Liver (tissue), 9 donors: ENCODE data around the gene HTR3D. TPM values are rescaled to one million over a fixed set of nuclear protein-coding genes. Genes with fewer than 3 reads are reported as not detected.

Source experiments
- DNase-seq: peaks from one replicate; pipeline ENCODE4 v3.0.0-alpha.2; 2017; ENCODE audit warnings: low spot score
- H3K27ac ChIP-seq, 2 donors: one replicate each; pipeline ENCODE4 v1.7.0; 2013; ENCODE audit warnings: inconsistent platforms in 2 of 2, low read length in 2 of 2, control low read depth in 1 of 2, low read depth in 1 of 2, mild to moderate bottlenecking in 1 of 2
- H3K27me3 ChIP-seq, 4 donors: one replicate each; pipeline versions ENCODE4 v1.6.1 to v1.7.0; 2013; ENCODE audit warnings: low read length in 3 of 4, inconsistent platforms in 1 of 4, mild to moderate bottlenecking in 1 of 4, moderate library complexity in 1 of 4; ENCODE audit not compliant: control insufficient read depth in 4 of 4, insufficient read depth in 4 of 4
- H3K36me3 ChIP-seq, 4 donors: one replicate each; pipeline versions ENCODE4 v1.6.1 to v1.7.0; 2013; ENCODE audit warnings: low read length in 3 of 4, mild to moderate bottlenecking in 3 of 4, low read depth in 1 of 4, moderate library complexity in 1 of 4; ENCODE audit not compliant: control insufficient read depth in 4 of 4, insufficient read depth in 3 of 4
- H3K4me1 ChIP-seq, 4 donors: one replicate each; pipeline versions ENCODE4 v1.6.1 to v1.7.0; 2013; ENCODE audit warnings: low read length in 3 of 4, mild to moderate bottlenecking in 3 of 4, moderate library complexity in 1 of 4; ENCODE audit not compliant: control insufficient read depth in 4 of 4, insufficient read depth in 4 of 4
- H3K4me3 ChIP-seq, 3 donors: one replicate each; pipeline versions ENCODE4 v1.6.1 to v1.7.0; 2013; ENCODE audit warnings: low read length in 3 of 3, control low read depth in 1 of 3, low read depth in 1 of 3, mild to moderate bottlenecking in 1 of 3
- H3K9ac ChIP-seq, 2 donors: one replicate each; pipeline ENCODE4 v1.7.0; 2013; ENCODE audit warnings: low read length in 2 of 2, mild to moderate bottlenecking in 2 of 2, moderate library complexity in 2 of 2, control low read depth in 1 of 2, low read depth in 1 of 2
- H3K9me3 ChIP-seq, 4 donors: one replicate each; pipeline versions ENCODE4 v1.6.1 to v1.7.0; 2013; ENCODE audit warnings: low read length in 3 of 4; ENCODE audit not compliant: control insufficient read depth in 4 of 4
- ATF3 ChIP-seq: IDR thresholded peaks from 2 replicates; pipeline ENCODE4 v1.6.1; 2016; ENCODE audit warnings: antibody characterized with exemption
- CTCF ChIP-seq: fragments of 150-350 bp; IDR thresholded peaks from 2 replicates; pipeline ENCODE4 v1.5.1; 2017; ENCODE audit warnings: improper control_type of control experiment, low read depth, low read length; ENCODE audit not compliant: missing input control
- EGR1 ChIP-seq, 2 donors: IDR thresholded peaks; 2 replicates each; pipeline ENCODE4 v1.6.1; 2016 to 2018; ENCODE audit warnings: antibody characterized with exemption in 2 of 2, low read depth in 2 of 2
- FOXA1 ChIP-seq: IDR thresholded peaks from 2 replicates; pipeline ENCODE4 v1.6.1; 2016; ENCODE audit warnings: antibody characterized with exemption
- FOXA2 ChIP-seq: IDR thresholded peaks from 2 replicates; pipeline ENCODE4 v1.6.1; 2016; ENCODE audit warnings: antibody characterized with exemption
- GABPA ChIP-seq, 2 donors: IDR thresholded peaks in 1 of 2; conservative IDR thresholded peaks in 1 of 2; 2 replicates each; pipeline ENCODE4 v1.6.1; 2016; ENCODE audit warnings: antibody characterized with exemption in 2 of 2, mild to moderate bottlenecking in 1 of 2, moderate library complexity in 1 of 2
- HNF4A ChIP-seq, 2 donors: conservative IDR thresholded peaks; 2 replicates each; pipeline ENCODE4 v1.6.1; 2016; ENCODE audit warnings: antibody characterized with exemption in 2 of 2, mild to moderate bottlenecking in 2 of 2
- HNF4G ChIP-seq: IDR thresholded peaks from 2 replicates; pipeline ENCODE4 v1.6.1; 2016; ENCODE audit warnings: antibody characterized with exemption
- JUND ChIP-seq, 2 donors: IDR thresholded peaks; 2 replicates each; pipeline ENCODE4 v1.6.1; 2016; ENCODE audit warnings: antibody characterized with exemption in 2 of 2
- MAX ChIP-seq: IDR thresholded peaks from 2 replicates; pipeline ENCODE4 v1.6.1; 2016; ENCODE audit warnings: antibody characterized with exemption
- NR2F2 ChIP-seq: IDR thresholded peaks from 2 replicates; pipeline ENCODE4 v1.6.1; 2016; ENCODE audit warnings: antibody characterized with exemption
- RAD21 ChIP-seq, 2 donors: IDR thresholded peaks; 2 replicates each; pipeline ENCODE4 v1.6.1; 2016; ENCODE audit warnings: antibody characterized with exemption in 2 of 2, mild to moderate bottlenecking in 2 of 2
- REST ChIP-seq: IDR thresholded peaks from 2 replicates; pipeline ENCODE4 v1.6.1; 2016; ENCODE audit warnings: antibody characterized with exemption, mild to moderate bottlenecking
- RXRA ChIP-seq, 2 donors: IDR thresholded peaks; 2 replicates each; pipeline ENCODE4 v1.6.1; 2017 to 2018; ENCODE audit warnings: antibody characterized with exemption in 2 of 2, mild to moderate bottlenecking in 1 of 2
- SP1 ChIP-seq: IDR thresholded peaks from 2 replicates; pipeline ENCODE4 v1.6.1; 2018; ENCODE audit warnings: antibody characterized with exemption, mild to moderate bottlenecking
- TAF1 ChIP-seq: conservative IDR thresholded peaks from 2 replicates; pipeline ENCODE4 v1.6.1; 2016; ENCODE audit warnings: antibody characterized with exemption, mild to moderate bottlenecking
- YY1 ChIP-seq: IDR thresholded peaks from 2 replicates; pipeline ENCODE4 v1.6.1; 2016; ENCODE audit warnings: antibody characterized with exemption, mild to moderate bottlenecking
- ZBTB33 ChIP-seq: IDR thresholded peaks from 2 replicates; pipeline ENCODE4 v1.6.1; 2016; ENCODE audit warnings: antibody characterized with exemption
- WGBS: extraction: QIAGEN DNeasy Blood & Tissue Kit; methylation state at CpG from one replicate; pipeline ENCODE4 v1.1.7; 2013; 5-methylcytosine and 5-hydroxymethylcytosine counted together
- polyA plus RNA-seq, 2 donors: library from polyadenylated mRNA; stranded (reverse) in 1 of 2; unstranded in 1 of 2; fragments of 200-250 nt in 1 of 2; fragments of >200 nt in 1 of 2; fragmentation: Nextera tagmentation in 1 of 2; extraction: Ambion mirVana in 1 of 2; gene quantifications; one replicate each; pipeline versions ENCODE4 v1.2.1 to v1.2.3, GENCODE V29; 2013 to 2015
- total RNA-seq, 2 donors: library from RNA; depleted of rRNA; stranded (reverse); fragments of >200 nt; gene quantifications; one replicate each; pipeline ENCODE4 v1.2.3, GENCODE V29; 2014
- donor health status: healthy.
- donor health status: healthy.
- donor health status: healthy.
- donor health status: healthy.
- donor health status: healthy.

Gene HTR3D
- total and polyA plus RNA-seq, 4 donors: not detected

GRCh38 chr3:184062637-184063036 is 31.1 kb downstream of the HTR3D start:
- Histone ChIP-seq H3K4me1 (no peaks in the 10 kb centered on the region), H3K9me3 (no peaks in the 10 kb centered on the region), H3K27ac (no peak overlapping the region), H3K36me3 (no peaks in the 10 kb centered on the region), H3K27me3 (no peaks in the 10 kb centered on the region), H3K4me3 (no peak overlapping the region), H3K9ac (no peak overlapping the region)
- DNase-seq: no peak
- TF ChIP-seq HNF4A (conservative IDR thresholded peaks at IDR 0.05) (no peak), SP1 (no peak), NR2F2 (no peak), TAF1 (no peak), HNF4G (no peak), FOXA2 (no peak), GABPA (IDR thresholded peaks at IDR 0.05 in 1 of 2, conservative IDR thresholded peaks at IDR 0.05 in 1 of 2) (no peak), FOXA1 (no peak), RXRA (IDR thresholded peaks at IDR 0.05) (no peak), REST (no peak), MAX (no peak), JUND (IDR thresholded peaks at IDR 0.05) (no peak), YY1 (no peak), CTCF (no peak), ATF3 (no peak), RAD21 (IDR thresholded peaks at IDR 0.05) (no peak), EGR1 (IDR thresholded peaks at IDR 0.05; ENCODE audit: low read depth in 2 of 2) (no peak), ZBTB33 (no peak)

GRCh38 chr3:184066211-184066610 is 34.7 kb downstream of the HTR3D start:
- H3K9me3 ChIP-seq: no peaks in the 10 kb centered on the region
- no peak overlapping the region for H3K4me3 ChIP-seq
- no peaks in the 10 kb centered on the region for H3K27me3 ChIP-seq
- 92% methylated on average over 2 of the region's 2 CpGs for WGBS
- H3K27ac ChIP-seq: no peak overlapping the region
- no peaks in the 10 kb centered on the region for H3K36me3 ChIP-seq
- H3K9ac ChIP-seq: no peak overlapping the region
- DNase-seq: no peak
- TF ChIP-seq NR2F2 (no peak), TAF1 (no peak), MAX (no peak), HNF4G (no peak), JUND (IDR thresholded peaks at IDR 0.05) (no peak), YY1 (no peak), FOXA2 (no peak), CTCF (no peak), REST (no peak)
- no peaks in the 10 kb centered on the region for H3K4me1 ChIP-seq
